Fibroblast of lung (primary cell): Measurements from ENCODE around the gene SEMA3E. TPM values are rescaled to one million over a fixed set of nuclear protein-coding genes. Genes with fewer than 3 reads are reported as not detected.

Experiments used
- DNase-seq, 2 donors: peaks; one replicate each; pipeline versions ENCODE4 v3.0.0 to v3.0.0-alpha.2; 2010; ENCODE audit warnings: low read depth in 2 of 2
- H2AFZ ChIP-seq: 2 replicates; pipeline ENCODE4 v1.5.1; 2012; ENCODE audit warnings: low read length, control low read depth, inconsistent platforms
- H3K27ac ChIP-seq: 2 replicates; pipeline ENCODE4 v1.5.1; 2011; ENCODE audit warnings: low read length, control low read depth; ENCODE audit not compliant: insufficient read depth
- H3K27me3 ChIP-seq: 2 replicates; pipeline ENCODE4 v1.5.1; 2011; ENCODE audit warnings: mild to moderate bottlenecking, low read length; ENCODE audit not compliant: control insufficient read depth, insufficient read depth
- H3K36me3 ChIP-seq: 2 replicates; pipeline ENCODE4 v1.5.1; 2011; ENCODE audit warnings: low read length; ENCODE audit not compliant: control insufficient read depth, insufficient read depth
- H3K4me1 ChIP-seq: 2 replicates; pipeline ENCODE4 v1.5.1; 2011; ENCODE audit warnings: low read length; ENCODE audit not compliant: control insufficient read depth, insufficient read depth; ENCODE audit errors: extremely low read depth
- H3K4me2 ChIP-seq: 2 replicates; pipeline ENCODE4 v1.5.1; 2011; ENCODE audit warnings: low read length, control low read depth; ENCODE audit not compliant: insufficient read depth; ENCODE audit errors: extremely low read depth
- H3K4me3 ChIP-seq, 4 experiments: fragments of 200-600 bp in 1 of 4; sonication (generic) in 1 of 4; replicated peaks in 1 of 4; 2 replicates each; pipeline ENCODE4 v1.5.1; 2011 to 2016; ENCODE audit warnings: low read length in 4 of 4, low read depth in 3 of 4, mild to moderate bottlenecking in 3 of 4, control low read depth in 2 of 4, inconsistent platforms in 1 of 4, mixed read lengths in 1 of 4; ENCODE audit not compliant: insufficient read depth in 1 of 4; ENCODE audit errors: control extremely low read depth in 1 of 4
- H3K79me2 ChIP-seq: 2 replicates; pipeline ENCODE4 v1.5.1; 2012; ENCODE audit warnings: mild to moderate bottlenecking, low read length, inconsistent platforms; ENCODE audit not compliant: control insufficient read depth, insufficient read depth
- H3K9ac ChIP-seq: 2 replicates; pipeline ENCODE4 v1.5.1; 2011; ENCODE audit warnings: mild to moderate bottlenecking, low read length, control low read depth; ENCODE audit not compliant: insufficient read depth
- H3K9me3 ChIP-seq: 2 replicates; pipeline ENCODE4 v1.5.1; 2012; ENCODE audit warnings: low read depth, low read length; ENCODE audit not compliant: control insufficient read depth, insufficient read depth
- H4K20me1 ChIP-seq: 2 replicates; pipeline ENCODE4 v1.5.1; 2011; ENCODE audit warnings: low read length; ENCODE audit not compliant: control insufficient read depth, insufficient read depth; ENCODE audit errors: extremely low read depth
- EZH2 ChIP-seq: IDR thresholded peaks from 2 replicates; pipeline ENCODE4 v1.5.1; 2012; ENCODE audit warnings: low read length, control low read depth, mild to moderate bottlenecking; ENCODE audit errors: missing control alignments
- polyA plus RNA-seq, 2 donors: library from polyadenylated mRNA; depleted of rRNA in 1 of 2; stranded (reverse) in 1 of 2; unstranded in 1 of 2; fragments of >200 nt; gene quantifications; 2 replicates each; pipeline ENCODE4 v1.2.1, GENCODE V29; 2011 to 2012; ENCODE audit warnings: missing spikeins in 1 of 2
- total RNA-seq: library from RNA; depleted of rRNA; stranded (reverse); fragments of >200 nt; gene quantifications from 2 replicates; pipeline ENCODE4 v1.2.1, GENCODE V29; 2014
- TF ChIP-seq, protein P1 (sequence below), 2 donors: IDR thresholded peaks in 1 of 2; conservative IDR thresholded peaks in 1 of 2; 1 replicate in 1 of 2; 2 replicates in 1 of 2; pipeline ENCODE4 v1.5.1; 2011 to 2012; ENCODE audit warnings: low read length in 2 of 2, control low read depth in 1 of 2, inconsistent platforms in 1 of 2, low read depth in 1 of 2, mild to moderate bottlenecking in 1 of 2

SEMA3E gene
- total and polyA plus RNA-seq, 2 donors (not counting 1 experiment from before 2014, with no cell fraction given): 1.1 to 2.0 TPM

DNA sequence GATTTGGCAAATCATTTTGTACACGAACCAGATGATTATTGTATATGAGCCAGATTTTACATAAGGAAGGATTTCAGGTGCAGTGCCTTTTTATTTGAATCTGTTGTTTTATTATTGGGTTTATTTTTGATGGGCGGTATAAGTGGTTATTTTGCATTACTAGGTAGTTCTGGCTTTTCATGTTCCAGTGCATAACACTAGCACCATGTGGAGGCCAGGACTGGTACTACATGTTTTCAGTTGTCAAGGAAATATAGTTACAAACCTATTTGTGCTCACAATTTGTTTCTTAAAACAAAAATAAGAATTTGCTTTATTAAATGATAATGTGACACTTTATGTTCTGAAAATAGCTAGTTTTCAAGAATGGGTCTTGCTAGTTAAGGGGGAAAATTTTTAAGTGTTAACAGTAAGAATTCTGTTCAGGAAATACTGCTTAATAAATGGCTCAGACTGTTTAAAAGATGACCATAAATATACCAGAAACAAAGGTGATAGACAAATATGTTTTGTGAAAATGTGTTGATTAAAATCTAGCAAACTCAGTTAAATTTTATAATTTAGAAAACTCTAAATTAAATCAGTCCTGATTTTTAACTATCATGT lies 7.1 kb upstream of the SEMA3E start:
- no peaks in the 10 kb centered on the region for H3K36me3 ChIP-seq
- H3K9ac ChIP-seq: no peak overlapping the region
- TF ChIP-seq, protein P1, sequence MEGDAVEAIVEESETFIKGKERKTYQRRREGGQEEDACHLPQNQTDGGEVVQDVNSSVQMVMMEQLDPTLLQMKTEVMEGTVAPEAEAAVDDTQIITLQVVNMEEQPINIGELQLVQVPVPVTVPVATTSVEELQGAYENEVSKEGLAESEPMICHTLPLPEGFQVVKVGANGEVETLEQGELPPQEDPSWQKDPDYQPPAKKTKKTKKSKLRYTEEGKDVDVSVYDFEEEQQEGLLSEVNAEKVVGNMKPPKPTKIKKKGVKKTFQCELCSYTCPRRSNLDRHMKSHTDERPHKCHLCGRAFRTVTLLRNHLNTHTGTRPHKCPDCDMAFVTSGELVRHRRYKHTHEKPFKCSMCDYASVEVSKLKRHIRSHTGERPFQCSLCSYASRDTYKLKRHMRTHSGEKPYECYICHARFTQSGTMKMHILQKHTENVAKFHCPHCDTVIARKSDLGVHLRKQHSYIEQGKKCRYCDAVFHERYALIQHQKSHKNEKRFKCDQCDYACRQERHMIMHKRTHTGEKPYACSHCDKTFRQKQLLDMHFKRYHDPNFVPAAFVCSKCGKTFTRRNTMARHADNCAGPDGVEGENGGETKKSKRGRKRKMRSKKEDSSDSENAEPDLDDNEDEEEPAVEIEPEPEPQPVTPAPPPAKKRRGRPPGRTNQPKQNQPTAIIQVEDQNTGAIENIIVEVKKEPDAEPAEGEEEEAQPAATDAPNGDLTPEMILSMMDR (conservative IDR thresholded peaks at IDR 0.05 in 1 of 2, IDR thresholded peaks at IDR 0.05 in 1 of 2; ENCODE audit: low read depth in 1 of 2, low read length in 2 of 2): peak; percentile 95 to 96
- no peak for TF ChIP-seq EZH2
- no peaks in the 10 kb centered on the region for H3K4me1 ChIP-seq
- H2AFZ ChIP-seq: no peak overlapping the region
- no peak overlapping the region for H3K4me2 ChIP-seq
- peak; percentile 52 to 78 for DNase-seq
- no peak overlapping the region for H3K4me3 ChIP-seq
- no peaks in the 10 kb centered on the region for H3K9me3 ChIP-seq
- H4K20me1 ChIP-seq: no peaks in the 10 kb centered on the region
- H3K27ac ChIP-seq: no peak overlapping the region
- H3K27me3 ChIP-seq: no peaks in the 10 kb centered on the region
- no peaks in the 10 kb centered on the region for H3K79me2 ChIP-seq

DNA sequence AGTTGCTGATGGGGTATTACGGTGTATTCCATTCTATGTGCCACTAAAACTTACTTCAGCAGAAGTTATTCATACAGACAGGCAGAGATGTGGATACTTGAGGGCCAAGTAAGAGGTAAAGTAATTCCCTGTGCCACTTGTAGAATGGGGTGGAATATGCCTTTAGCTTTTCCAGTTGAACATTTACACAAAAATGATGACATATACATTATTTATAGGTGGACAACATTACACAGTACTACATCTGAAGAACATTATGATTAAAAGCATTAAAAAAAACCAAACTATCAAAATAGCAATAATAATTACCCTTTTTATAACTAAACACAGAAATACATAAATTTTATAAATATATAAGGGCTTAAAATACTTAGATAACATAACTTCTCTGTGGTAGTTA lies 3.5 kb upstream of the SEMA3E start:
- no peak overlapping the region for H2AFZ ChIP-seq
- no peaks in the 10 kb centered on the region for H4K20me1 ChIP-seq
- no peaks in the 10 kb centered on the region for H3K9me3 ChIP-seq
- H3K36me3 ChIP-seq: no peaks in the 10 kb centered on the region
- no peak for DNase-seq
- H3K4me2 ChIP-seq: no peak overlapping the region
- no peak for TF ChIP-seq EZH2
- TF ChIP-seq, protein P1 (conservative IDR thresholded peaks at IDR 0.05 in 1 of 2, IDR thresholded peaks at IDR 0.05 in 1 of 2; ENCODE audit: low read depth in 1 of 2, low read length in 2 of 2): no peak
- no peak overlapping the region for H3K9ac ChIP-seq
- no peaks in the 10 kb centered on the region for H3K27me3 ChIP-seq
- peaks cover 2% of the 10 kb centered on the region for H3K4me1 ChIP-seq
- H3K79me2 ChIP-seq: no peaks in the 10 kb centered on the region
- H3K27ac ChIP-seq: no peak overlapping the region
- no peak overlapping the region for H3K4me3 ChIP-seq

DNA sequence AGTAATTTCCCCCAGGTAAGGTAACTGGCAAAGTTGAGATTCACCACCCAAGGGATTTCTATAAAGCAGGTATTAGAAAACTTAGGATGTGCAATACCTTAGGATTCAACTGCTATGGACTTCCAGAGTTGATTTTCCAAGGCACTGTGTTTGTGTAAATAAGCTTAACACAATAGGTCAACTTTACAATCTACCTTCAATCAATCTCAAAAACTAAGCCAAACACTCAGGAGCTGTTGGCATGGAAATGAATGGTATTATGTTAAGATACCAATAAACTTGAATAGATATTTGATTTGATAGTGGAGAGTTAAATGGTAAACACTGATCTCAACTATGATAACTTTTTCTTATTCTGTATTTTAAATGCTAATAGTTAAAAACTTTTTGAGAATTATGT lies 762 bp upstream of the SEMA3E start:
- Histone ChIP-seq H3K27me3 (no peaks in the 10 kb centered on the region), H3K4me2 (no peak overlapping the region), H3K27ac (no peak overlapping the region), H3K79me2 (no peaks in the 10 kb centered on the region), H2AFZ (no peak overlapping the region), H4K20me1 (no peaks in the 10 kb centered on the region), H3K9ac (no peak overlapping the region), H3K36me3 (no peaks in the 10 kb centered on the region), H3K4me1 (peaks cover 2% of the 10 kb centered on the region), H3K4me3 (no peak overlapping the region), H3K9me3 (no peaks in the 10 kb centered on the region)
- no peak for DNase-seq
- no peak for TF ChIP-seq EZH2
- TF ChIP-seq, protein P1 (conservative IDR thresholded peaks at IDR 0.05 in 1 of 2, IDR thresholded peaks at IDR 0.05 in 1 of 2; ENCODE audit: low read depth in 1 of 2, low read length in 2 of 2): no peak
